ENCODE results near the gene VPS8.

The VPS8 gene

GRCh38 chr3:185051801-185052200 is 239.8 kb downstream of the VPS8 start:
- TF ChIP-seq CTCF (IDR thresholded peaks at IDR 0.05; ENCODE audit: low read depth, low read length, missing control alignments), result no peak
- no peak for DNase-seq (ENCODE audit: extremely low read depth, low read depth)

GRCh38 chr3:185052631-185053030 is 240.7 kb downstream of the VPS8 start:
- DNase-seq (ENCODE audit: extremely low read depth, low read depth), result no peak

More at GRCh38 chr3:185051801-185052200, 239.8 kb downstream of the VPS8 start:
- H3K4me3 ChIP-seq (replicated peaks; ENCODE audit: low read depth, low read length), result no peak overlapping the region

GRCh38 chr3:185056908-185057307 is 244.9 kb downstream of the VPS8 start:
- DNase-seq (ENCODE audit: extremely low read depth, low read depth), result no peak
- TF ChIP-seq CTCF (IDR thresholded peaks at IDR 0.05; ENCODE audit: low read depth, low read length, missing control alignments), result no peak
- no peak overlapping the region for H3K4me3 ChIP-seq (replicated peaks; ENCODE audit: low read depth, low read length)

More at GRCh38 chr3:185052631-185053030, 240.7 kb downstream of the VPS8 start:
- H3K4me3 ChIP-seq (replicated peaks; ENCODE audit: low read depth, low read length), result no peak overlapping the region
- TF ChIP-seq CTCF (IDR thresholded peaks at IDR 0.05; ENCODE audit: low read depth, low read length, missing control alignments), result no peak

GRCh38 chr3:185057829-185058228 is 245.9 kb downstream of the VPS8 start:
- TF ChIP-seq CTCF (IDR thresholded peaks at IDR 0.05; ENCODE audit: low read depth, low read length, missing control alignments), result no peak
- H3K4me3 ChIP-seq (replicated peaks; ENCODE audit: low read depth, low read length), result no peak overlapping the region
- no peak for DNase-seq (ENCODE audit: extremely low read depth, low read depth)

- DNase-seq (ENCODE audit: extremely low read depth, low read depth), result no peak
- no peak for TF ChIP-seq CTCF (IDR thresholded peaks at IDR 0.05; ENCODE audit: low read depth, low read length, missing control alignments)
- H3K4me3 ChIP-seq (replicated peaks; ENCODE audit: low read depth, low read length), result no peak overlapping the region
These were observed 246.8 kb downstream of the VPS8 start for GRCh38 chr3:185058796-185059195.

GRCh38 chr3:185059766-185060165 is 247.8 kb downstream of the VPS8 start:
- no peak for TF ChIP-seq CTCF (IDR thresholded peaks at IDR 0.05; ENCODE audit: low read depth, low read length, missing control alignments)

GRCh38 chr3:185060655-185061054 is 248.7 kb downstream of the VPS8 start:
- no peak for TF ChIP-seq CTCF (IDR thresholded peaks at IDR 0.05; ENCODE audit: low read depth, low read length, missing control alignments)
- no peak for DNase-seq (ENCODE audit: extremely low read depth, low read depth)
- H3K4me3 ChIP-seq (replicated peaks; ENCODE audit: low read depth, low read length), result no peak overlapping the region

More at GRCh38 chr3:185059766-185060165, 247.8 kb downstream of the VPS8 start:
- H3K4me3 ChIP-seq (replicated peaks; ENCODE audit: low read depth, low read length), result no peak overlapping the region
- no peak for DNase-seq (ENCODE audit: extremely low read depth, low read depth)
